Measurements from ENCODE around the gene TFAP2E. TPM values are rescaled to one million over a fixed set of nuclear protein-coding genes. Genes with fewer than 3 reads are reported as not detected.

Gene TFAP2E
- total and polyA plus RNA-seq, 7 donors = 0.27 to 1.2 (median 0.55) TPM; not detected in 2

DNA sequence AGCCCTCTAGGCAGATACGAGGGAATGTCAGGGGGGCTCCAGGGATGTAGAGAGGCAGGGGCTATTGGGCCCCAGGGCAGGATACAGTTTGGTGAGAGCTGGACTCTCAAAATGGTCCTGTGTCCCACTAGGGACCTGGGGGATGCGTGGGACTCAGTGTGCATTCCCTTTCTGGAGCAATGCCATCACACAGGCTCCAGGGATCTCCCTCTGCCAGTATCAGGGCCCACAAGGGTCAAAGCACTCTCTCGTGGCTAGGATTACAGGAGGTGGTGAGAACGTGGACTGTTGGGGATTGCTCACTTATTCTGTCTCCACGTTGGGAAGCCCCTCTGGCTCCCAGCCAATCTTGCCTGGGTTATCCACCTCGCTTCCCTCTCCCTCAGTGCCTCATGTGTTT, 41.7 kb upstream of the TFAP2E start:
- DNase-seq = no peak
- Histone ChIP-seq H3K27ac (no peak overlapping the region), H3K9me3 (no peaks in the 10 kb centered on the region), H3K4me3 (no peak overlapping the region), H3K27me3 (no peaks in the 10 kb centered on the region), H3K4me1 (peaks cover 0 to 22% (median 12%) of the 10 kb centered on the region in 4 donors), H3K36me3 (peaks cover 0 to 7% (median 3%) of the 10 kb centered on the region in 4 donors)
- intact Hi-C loops (cut with DNase I) = no loop called here
- TF ChIP-seq, protein P1, sequence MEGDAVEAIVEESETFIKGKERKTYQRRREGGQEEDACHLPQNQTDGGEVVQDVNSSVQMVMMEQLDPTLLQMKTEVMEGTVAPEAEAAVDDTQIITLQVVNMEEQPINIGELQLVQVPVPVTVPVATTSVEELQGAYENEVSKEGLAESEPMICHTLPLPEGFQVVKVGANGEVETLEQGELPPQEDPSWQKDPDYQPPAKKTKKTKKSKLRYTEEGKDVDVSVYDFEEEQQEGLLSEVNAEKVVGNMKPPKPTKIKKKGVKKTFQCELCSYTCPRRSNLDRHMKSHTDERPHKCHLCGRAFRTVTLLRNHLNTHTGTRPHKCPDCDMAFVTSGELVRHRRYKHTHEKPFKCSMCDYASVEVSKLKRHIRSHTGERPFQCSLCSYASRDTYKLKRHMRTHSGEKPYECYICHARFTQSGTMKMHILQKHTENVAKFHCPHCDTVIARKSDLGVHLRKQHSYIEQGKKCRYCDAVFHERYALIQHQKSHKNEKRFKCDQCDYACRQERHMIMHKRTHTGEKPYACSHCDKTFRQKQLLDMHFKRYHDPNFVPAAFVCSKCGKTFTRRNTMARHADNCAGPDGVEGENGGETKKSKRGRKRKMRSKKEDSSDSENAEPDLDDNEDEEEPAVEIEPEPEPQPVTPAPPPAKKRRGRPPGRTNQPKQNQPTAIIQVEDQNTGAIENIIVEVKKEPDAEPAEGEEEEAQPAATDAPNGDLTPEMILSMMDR (IDR thresholded peaks at IDR 0.05) = no peak
- TF ChIP-seq POLR2A (IDR thresholded peaks at IDR 0.05) = no peak
- TF ChIP-seq EP300 (IDR thresholded peaks at IDR 0.05) = no peak
- TF ChIP-seq POLR2AphosphoS5 (IDR thresholded peaks at IDR 0.05) = no peak
- 89 to 92% methylated on average over 6 of the region's 6 CpGs for WGBS, 2 donors

DNA sequence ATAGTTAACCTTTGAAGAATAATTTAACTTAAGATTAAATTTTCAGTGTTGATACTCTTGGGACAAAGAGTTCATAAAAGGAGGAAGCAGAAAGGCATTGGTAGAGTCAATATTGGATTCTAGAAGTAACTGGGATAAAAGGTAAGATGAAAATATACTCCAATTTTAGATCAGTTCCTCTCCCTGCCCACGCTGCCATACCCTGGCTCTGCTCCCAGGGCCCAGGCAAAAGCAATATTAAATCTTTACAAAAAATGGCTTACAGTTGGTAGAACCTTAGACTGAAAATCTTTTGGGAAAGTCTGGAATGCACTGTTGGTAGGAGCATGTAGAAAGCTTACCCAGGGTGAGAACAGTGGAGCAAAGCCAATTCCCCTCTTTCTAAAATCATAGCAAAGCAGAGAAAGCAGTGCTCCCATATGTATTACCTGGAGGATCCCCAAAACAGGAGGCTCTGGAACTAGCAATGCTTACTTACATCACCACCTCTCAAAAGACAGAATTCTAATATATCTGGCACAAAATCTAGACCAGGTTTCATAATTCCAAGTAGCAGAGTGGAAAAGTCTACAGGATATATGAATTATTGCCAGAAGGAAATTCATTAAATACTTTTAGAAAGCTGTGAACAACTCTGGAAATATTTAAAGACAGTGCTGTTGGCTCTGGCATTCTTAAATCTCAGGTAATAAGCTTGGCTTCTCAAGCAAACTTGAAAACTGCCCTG, 40.5 kb upstream of the TFAP2E start:
- 88 to 96% methylated on average over 1 of the region's 1 CpG for WGBS, 2 donors
- Histone ChIP-seq H3K36me3 (peaks cover 0 to 7% (median 3%) of the 10 kb centered on the region in 4 donors), H3K27ac (peak overlapping the region in 1 of 4 donors; percentile 67), H3K4me1 (peaks cover 0 to 35% (median 17%) of the 10 kb centered on the region in 4 donors), H3K27me3 (no peaks in the 10 kb centered on the region), H3K9me3 (no peaks in the 10 kb centered on the region), H3K4me3 (no peak overlapping the region)
- TF ChIP-seq POLR2A (IDR thresholded peaks at IDR 0.05) = no peak
- TF ChIP-seq EP300 (IDR thresholded peaks at IDR 0.05) = no peak
- TF ChIP-seq, protein P1 (IDR thresholded peaks at IDR 0.05) = no peak
- TF ChIP-seq POLR2AphosphoS5 (IDR thresholded peaks at IDR 0.05) = no peak
- no peak for DNase-seq
- intact Hi-C loops (cut with DNase I) = no loop called here

DNA sequence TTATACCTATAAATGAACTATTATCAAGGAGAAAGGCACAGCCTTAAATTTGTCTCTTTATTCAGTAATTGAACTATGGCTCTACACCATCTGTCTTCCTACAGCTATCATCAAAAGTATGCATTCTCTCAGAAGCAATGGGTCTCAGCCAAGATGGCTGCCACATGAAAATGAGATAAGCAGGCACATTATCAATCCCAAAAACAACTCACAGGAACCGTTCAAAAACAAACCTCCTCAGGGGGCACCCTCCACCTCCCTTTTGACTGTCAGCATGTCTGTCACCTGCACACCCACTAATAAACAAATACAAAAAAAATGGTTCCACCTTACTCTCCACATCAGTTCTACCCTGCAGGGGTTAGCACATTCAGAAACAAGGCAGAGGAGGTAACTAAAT, 39.5 kb upstream of the TFAP2E start:
- H3K36me3 ChIP-seq = peaks cover 0 to 7% (median 3%) of the 10 kb centered on the region in 4 donors
- TF ChIP-seq POLR2A (IDR thresholded peaks at IDR 0.05) (no peak), EP300 (IDR thresholded peaks at IDR 0.05) (no peak), POLR2AphosphoS5 (IDR thresholded peaks at IDR 0.05) (no peak)
- TF ChIP-seq, protein P1 (IDR thresholded peaks at IDR 0.05) = no peak
- intact Hi-C loops (cut with DNase I) = no loop called here
- no peaks in the 10 kb centered on the region for H3K9me3 ChIP-seq
- no peak overlapping the region for H3K4me3 ChIP-seq
- H3K27me3 ChIP-seq = no peaks in the 10 kb centered on the region
- peaks cover 0 to 43% (median 25%) of the 10 kb centered on the region in 4 donors for H3K4me1 ChIP-seq
- DNase-seq = no peak
- WGBS, 2 donors = 65 to 80% methylated on average over 1 of the region's 1 CpG
- H3K27ac ChIP-seq = peak overlapping the region in 1 of 4 donors; percentile 67

DNA sequence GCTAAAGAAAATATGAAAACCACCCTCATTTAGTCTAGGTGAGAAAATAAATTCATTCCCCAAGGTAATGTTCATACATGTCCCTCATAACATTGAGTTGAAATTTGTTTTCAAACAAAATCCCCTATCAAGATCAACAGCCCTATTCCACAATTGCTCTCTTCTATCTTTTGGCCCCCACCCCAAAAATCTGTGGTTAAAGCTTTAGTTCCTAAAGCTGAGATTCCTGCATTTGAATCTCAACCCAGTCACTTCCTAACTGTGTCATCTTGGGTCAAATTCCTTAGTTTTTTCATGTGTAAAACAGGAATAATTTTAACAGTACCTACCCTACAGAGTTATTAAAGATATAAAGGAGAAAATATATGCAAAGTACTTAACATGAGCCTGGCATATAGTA, 37.9 kb upstream of the TFAP2E start:
- peaks cover 0 to 60% (median 42%) of the 10 kb centered on the region in 4 donors for H3K4me1 ChIP-seq
- intact Hi-C loops (cut with DNase I) = no loop called here

More for the DNA sequence above, 37.9 kb upstream of the TFAP2E start:
- H3K36me3 ChIP-seq = peaks cover 0 to 7% (median 3%) of the 10 kb centered on the region in 4 donors
- H3K27ac ChIP-seq = no peak overlapping the region
- DNase-seq = no peak
- no peak for TF ChIP-seq POLR2AphosphoS5 (IDR thresholded peaks at IDR 0.05)
- TF ChIP-seq, protein P1 (IDR thresholded peaks at IDR 0.05) = no peak
- no peak for TF ChIP-seq POLR2A (IDR thresholded peaks at IDR 0.05)
- TF ChIP-seq EP300 (IDR thresholded peaks at IDR 0.05) = no peak
- no peaks in the 10 kb centered on the region for H3K9me3 ChIP-seq
- no peaks in the 10 kb centered on the region for H3K27me3 ChIP-seq
- no peak overlapping the region for H3K4me3 ChIP-seq

Measured in sigmoid colon (tissue), 7 donors.